Measurements from ENCODE around the gene ADAM22.

The ADAM22 gene

GRCh38 chr7:88042803-88043202 is 108.8 kb downstream of the ADAM22 start:
- H3K4me3 ChIP-seq (ENCODE audit: control insufficient read depth, low read depth, low read length) = no peak overlapping the region
- DNase-seq (ENCODE audit: low read depth) = no peak
- TF ChIP-seq, protein P1, sequence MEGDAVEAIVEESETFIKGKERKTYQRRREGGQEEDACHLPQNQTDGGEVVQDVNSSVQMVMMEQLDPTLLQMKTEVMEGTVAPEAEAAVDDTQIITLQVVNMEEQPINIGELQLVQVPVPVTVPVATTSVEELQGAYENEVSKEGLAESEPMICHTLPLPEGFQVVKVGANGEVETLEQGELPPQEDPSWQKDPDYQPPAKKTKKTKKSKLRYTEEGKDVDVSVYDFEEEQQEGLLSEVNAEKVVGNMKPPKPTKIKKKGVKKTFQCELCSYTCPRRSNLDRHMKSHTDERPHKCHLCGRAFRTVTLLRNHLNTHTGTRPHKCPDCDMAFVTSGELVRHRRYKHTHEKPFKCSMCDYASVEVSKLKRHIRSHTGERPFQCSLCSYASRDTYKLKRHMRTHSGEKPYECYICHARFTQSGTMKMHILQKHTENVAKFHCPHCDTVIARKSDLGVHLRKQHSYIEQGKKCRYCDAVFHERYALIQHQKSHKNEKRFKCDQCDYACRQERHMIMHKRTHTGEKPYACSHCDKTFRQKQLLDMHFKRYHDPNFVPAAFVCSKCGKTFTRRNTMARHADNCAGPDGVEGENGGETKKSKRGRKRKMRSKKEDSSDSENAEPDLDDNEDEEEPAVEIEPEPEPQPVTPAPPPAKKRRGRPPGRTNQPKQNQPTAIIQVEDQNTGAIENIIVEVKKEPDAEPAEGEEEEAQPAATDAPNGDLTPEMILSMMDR (IDR thresholded peaks at IDR 0.05; ENCODE audit: control insufficient read depth, insufficient read depth, low read depth, low read length, missing control alignments) = no peak

GRCh38 chr7:88044069-88044468 is 110.0 kb downstream of the ADAM22 start:
- TF ChIP-seq, protein P1 (IDR thresholded peaks at IDR 0.05; ENCODE audit: control insufficient read depth, insufficient read depth, low read depth, low read length, missing control alignments) = no peak
- no peak for DNase-seq (ENCODE audit: low read depth)
- H3K4me3 ChIP-seq (ENCODE audit: control insufficient read depth, low read depth, low read length) = no peak overlapping the region

DNA sequence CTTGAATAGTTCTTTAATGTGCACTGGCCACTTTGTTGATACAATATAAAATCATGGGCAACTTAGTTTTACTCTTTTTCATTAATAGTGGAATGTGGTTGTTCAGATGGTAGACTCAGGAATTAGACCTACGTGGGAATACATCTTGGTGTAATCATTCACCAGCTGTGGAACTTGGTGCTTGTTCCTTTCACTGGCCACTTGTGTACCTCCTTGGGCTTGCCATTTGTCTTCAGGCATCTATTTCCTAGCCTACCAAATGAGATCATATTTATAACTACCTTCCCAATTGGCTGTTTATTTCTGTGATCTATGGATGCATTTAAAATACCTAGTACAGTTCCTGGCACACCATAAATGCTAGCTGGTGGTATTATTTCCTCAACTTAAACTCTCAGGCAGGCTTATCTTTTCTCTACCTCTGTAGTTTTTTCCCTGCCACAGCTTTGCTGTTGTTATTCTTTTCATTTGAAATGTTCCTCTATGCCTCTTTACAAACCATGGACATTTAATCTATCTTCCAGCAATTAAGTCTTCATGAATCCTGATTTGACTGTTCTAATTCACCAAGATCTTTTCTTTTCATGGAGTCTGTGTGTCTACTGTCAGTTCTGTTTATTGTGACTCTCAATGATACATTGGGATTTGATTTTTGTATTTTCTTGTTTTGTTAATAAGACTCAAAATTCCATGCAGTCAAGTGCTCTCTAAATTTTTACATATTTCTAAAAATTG is 113.0 kb downstream of the ADAM22 start:
- TF ChIP-seq, protein P1 (IDR thresholded peaks at IDR 0.05; ENCODE audit: control insufficient read depth, insufficient read depth, low read depth, low read length, missing control alignments) = no peak
- H3K4me3 ChIP-seq (ENCODE audit: control insufficient read depth, low read depth, low read length) = no peak overlapping the region
- no peak for DNase-seq (ENCODE audit: low read depth)

DNA sequence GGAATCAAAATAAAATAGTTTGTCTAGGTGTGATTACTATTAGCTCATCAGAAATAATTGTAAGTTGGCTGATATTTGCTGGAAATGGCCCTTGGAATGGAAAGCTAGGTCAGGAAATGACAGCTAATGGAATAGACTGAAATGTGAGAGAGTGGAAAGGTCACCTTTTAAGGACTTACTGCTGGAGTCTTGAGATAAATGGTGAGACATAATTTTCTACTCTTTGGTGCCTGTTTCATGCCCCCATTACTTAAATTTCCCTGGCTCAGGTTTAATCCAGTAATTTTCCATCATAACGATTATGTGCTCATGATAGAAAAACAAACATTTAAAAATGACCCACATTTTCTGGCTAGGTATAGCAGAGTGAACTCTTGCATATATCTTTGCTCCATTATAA is 123.6 kb downstream of the ADAM22 start:
- no peak overlapping the region for H3K4me3 ChIP-seq (ENCODE audit: control insufficient read depth, low read depth, low read length)
- TF ChIP-seq, protein P1 (IDR thresholded peaks at IDR 0.05; ENCODE audit: control insufficient read depth, insufficient read depth, low read depth, low read length, missing control alignments) = no peak
- no peak for DNase-seq (ENCODE audit: low read depth)

DNA sequence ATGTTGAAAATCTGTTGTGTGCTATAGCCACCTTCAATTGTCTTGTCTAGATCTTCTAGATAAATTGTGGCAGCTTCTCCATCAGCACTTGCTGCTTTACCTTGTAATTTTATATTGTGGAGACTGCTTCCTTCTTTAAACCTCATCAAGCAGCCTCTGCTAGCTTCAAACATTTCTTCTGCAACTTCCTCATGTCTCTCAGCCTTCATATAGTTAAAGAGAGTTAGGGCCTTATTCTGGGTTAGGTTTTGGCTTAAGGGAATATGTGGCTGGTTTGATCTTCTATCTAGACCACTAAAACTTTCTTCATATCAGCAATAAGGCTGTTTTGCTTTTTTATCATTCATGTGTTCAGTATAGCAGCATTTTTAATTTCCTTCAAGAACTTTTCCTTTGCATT is 128.2 kb downstream of the ADAM22 start:
- DNase-seq (ENCODE audit: low read depth) = no peak
- TF ChIP-seq, protein P1 (IDR thresholded peaks at IDR 0.05; ENCODE audit: control insufficient read depth, insufficient read depth, low read depth, low read length, missing control alignments) = no peak
- H3K4me3 ChIP-seq (ENCODE audit: control insufficient read depth, low read depth, low read length) = no peak overlapping the region

DNA sequence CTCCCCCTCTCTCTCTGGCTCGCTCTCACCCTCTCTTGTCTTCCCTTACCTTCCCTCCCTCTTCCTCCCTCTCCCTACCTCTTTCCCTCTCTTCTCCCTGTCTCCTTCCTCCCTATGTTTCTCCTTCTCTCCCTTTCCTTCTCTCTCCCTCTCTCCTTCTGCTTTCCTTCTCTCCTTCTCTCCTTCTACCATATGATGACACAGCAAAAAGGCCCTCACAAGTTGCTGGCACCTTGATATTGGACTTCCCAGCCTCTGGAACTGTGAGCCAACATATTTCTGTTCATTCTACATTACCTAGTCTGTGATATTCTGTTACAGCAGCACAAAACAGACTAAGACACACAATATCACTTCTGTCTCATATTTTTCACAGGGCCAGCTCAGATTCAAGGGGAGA is 135.0 kb downstream of the ADAM22 start:
- TF ChIP-seq, protein P1 (IDR thresholded peaks at IDR 0.05; ENCODE audit: control insufficient read depth, insufficient read depth, low read depth, low read length, missing control alignments) = no peak
- no peak for DNase-seq (ENCODE audit: low read depth)
- H3K4me3 ChIP-seq (ENCODE audit: control insufficient read depth, low read depth, low read length) = no peak overlapping the region
